Measurements from ENCODE around the gene STARD3NL. TPM values are rescaled to one million over a fixed set of nuclear protein-coding genes. Genes with fewer than 3 reads are reported as not detected.

The STARD3NL gene
- total RNA-seq, 1 experiment from 2014 or later = 37.4 TPM

DNA sequence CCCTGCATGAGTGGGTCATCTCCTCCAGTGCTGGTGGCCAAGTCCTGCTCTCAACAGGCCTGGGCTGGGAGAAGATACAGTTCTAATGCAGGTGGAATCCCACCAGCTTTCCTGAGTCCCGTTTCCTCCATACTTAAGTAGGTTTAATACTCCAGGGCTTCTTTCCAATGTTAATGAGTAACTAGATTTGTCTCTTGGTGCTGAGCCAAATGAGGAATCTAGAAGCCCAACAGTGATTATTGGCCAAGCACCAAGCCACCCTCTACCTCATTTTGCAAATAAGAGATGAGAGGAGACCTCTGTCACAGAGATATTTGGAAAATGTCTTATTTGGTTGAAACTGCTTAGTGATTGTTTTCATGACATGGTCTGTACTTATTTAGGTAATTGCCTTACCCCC is 37.1 kb downstream of the STARD3NL start:
- TF ChIP-seq EZH2 (IDR thresholded peaks at IDR 0.05; ENCODE audit: low read length, unreplicated experiment) = no peak
- TF ChIP-seq CTCF (conservative IDR thresholded peaks at IDR 0.05; ENCODE audit: low read depth, low read length) = no peak
- TF ChIP-seq EZH2phosphoT487 (IDR thresholded peaks at IDR 0.05; ENCODE audit: borderline replicate concordance, low read length) = no peak
- H3K4me2 ChIP-seq (ENCODE audit: low read length) = no peak overlapping the region
- H3K4me1 ChIP-seq (ENCODE audit: insufficient read depth, low read length) = no peaks in the 10 kb centered on the region
- H3F3A ChIP-seq (ENCODE audit: low read length, unreplicated experiment) = no peaks in the 10 kb centered on the region
- ATAC-seq = no peak
- DNase-seq = no peak
- POLR2A ChIA-PET (ENCODE audit: unreplicated experiment) = no interaction called here
- intact Hi-C loops (cut with micrococcal nuclease) = no loop called here
- no peaks in the 10 kb centered on the region for H4K20me1 ChIP-seq (ENCODE audit: low read length)
- H3K9me3 ChIP-seq (ENCODE audit: low read length) = no peaks in the 10 kb centered on the region
- no peak overlapping the region for H3K27ac ChIP-seq (ENCODE audit: low read length)
- H3K36me3 ChIP-seq (ENCODE audit: low read depth, low read length) = peaks cover 6% of the 10 kb centered on the region; the same call in 1 of the 2 replicates
- no peaks in the 10 kb centered on the region for H3K79me2 ChIP-seq (ENCODE audit: low read length)
- no peak overlapping the region for H3K4me3 ChIP-seq (ENCODE audit: low read length)
- no TSS peak for BruUV-seq (replicated peaks)
- no peaks in the 10 kb centered on the region for H3K27me3 ChIP-seq (ENCODE audit: low read length)
- CTCF ChIA-PET = interaction anchor here (0.8 to 1.5 kb wide), 6 partner anchors 18 to 314 kb away, joined by 4 to 8 read pairs (median 4); partner anchors contain the start of gene SFRP4
- H3K9me2 ChIP-seq (replicated peaks; ENCODE audit: low read length) = no peaks in the 10 kb centered on the region
- H2AFZ ChIP-seq (ENCODE audit: low read length) = no peak overlapping the region
- H3K9ac ChIP-seq (ENCODE audit: low read length) = no peak overlapping the region

DNA sequence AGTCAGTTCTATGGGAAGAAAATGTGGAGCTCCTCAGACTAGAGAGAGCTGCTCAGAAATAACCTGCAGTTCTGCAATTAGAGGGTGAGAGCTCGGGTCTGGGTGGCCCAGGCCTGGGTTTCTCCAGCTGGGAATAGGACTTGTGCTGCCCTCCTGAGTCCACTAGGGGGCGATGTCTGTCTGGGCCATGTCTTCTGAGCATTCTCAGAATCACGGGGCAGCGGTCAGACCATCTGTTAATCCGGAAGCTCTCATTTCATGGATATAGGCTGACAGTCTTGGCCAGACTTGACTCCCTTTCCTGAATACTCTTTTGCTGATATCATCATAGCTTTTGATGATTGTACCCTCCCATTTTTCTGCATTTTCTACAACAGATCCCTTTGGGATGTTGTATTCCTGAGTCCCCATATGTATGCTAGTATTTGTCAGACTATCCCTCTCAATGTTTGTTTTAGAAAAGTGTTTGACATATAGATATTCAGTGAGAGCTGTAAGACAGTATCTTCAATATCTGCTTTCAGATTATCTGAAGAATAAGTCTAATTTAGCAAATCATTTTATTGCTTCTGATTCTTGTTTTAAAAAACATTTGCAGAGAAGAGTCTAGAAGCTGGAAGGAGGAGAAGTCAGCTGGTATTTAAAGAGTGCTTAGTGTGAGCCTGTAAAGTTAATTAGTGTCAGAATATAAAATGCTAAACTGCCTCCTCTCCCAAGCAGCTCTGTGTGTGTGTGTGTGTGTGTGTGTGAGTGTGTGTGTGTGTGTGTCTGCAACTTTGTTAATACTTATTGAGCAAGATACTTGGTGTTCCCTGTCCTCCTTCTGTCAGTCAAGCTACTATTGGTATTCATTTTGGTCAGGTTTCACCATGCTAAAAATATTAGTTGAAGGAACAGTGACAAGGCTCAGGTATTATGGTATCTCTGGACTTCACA is 38.0 kb downstream of the STARD3NL start:
- ATAC-seq = peak; percentile 96
- ChIA-PET CTCF (interaction anchor here (0.6 to 1.5 kb wide), 7 partner anchors 19 to 314 kb away, joined by 3 to 8 read pairs (median 4); partner anchors contain the start of gene SFRP4), POLR2A (ENCODE audit: unreplicated experiment) (no interaction called here)
- TF ChIP-seq EZH2phosphoT487 (IDR thresholded peaks at IDR 0.05; ENCODE audit: borderline replicate concordance, low read length) (no peak), CTCF (conservative IDR thresholded peaks at IDR 0.05; ENCODE audit: low read depth, low read length) (peak; percentile 91), EZH2 (IDR thresholded peaks at IDR 0.05; ENCODE audit: low read length, unreplicated experiment) (no peak)
- Histone ChIP-seq H3K4me1 (ENCODE audit: insufficient read depth, low read length) (no peaks in the 10 kb centered on the region), H3K9me2 (replicated peaks; ENCODE audit: low read length) (no peaks in the 10 kb centered on the region), H3K27ac (ENCODE audit: low read length) (no peak overlapping the region), H2AFZ (ENCODE audit: low read length) (no peak overlapping the region), H3K4me3 (ENCODE audit: low read length) (no peak overlapping the region), H3K36me3 (ENCODE audit: low read depth, low read length) (peaks cover 6% of the 10 kb centered on the region; the same call in 1 of the 2 replicates), H3K27me3 (ENCODE audit: low read length) (no peaks in the 10 kb centered on the region), H3K9ac (ENCODE audit: low read length) (no peak overlapping the region), H3K9me3 (ENCODE audit: low read length) (no peaks in the 10 kb centered on the region), H3K79me2 (ENCODE audit: low read length) (no peaks in the 10 kb centered on the region), H4K20me1 (ENCODE audit: low read length) (no peaks in the 10 kb centered on the region), H3K4me2 (ENCODE audit: low read length) (no peak overlapping the region), H3F3A (ENCODE audit: low read length, unreplicated experiment) (no peaks in the 10 kb centered on the region)
- intact Hi-C loops (cut with micrococcal nuclease) = no loop called here
- no TSS peak for BruUV-seq (replicated peaks)
- DNase-seq = peak; percentile 68

GRCh38 chr7:38217672-38218071 is 39.6 kb downstream of the STARD3NL start:
- BruUV-seq (replicated peaks) = no TSS peak
- H3K79me2 ChIP-seq (ENCODE audit: low read length) = no peaks in the 10 kb centered on the region
- H3F3A ChIP-seq (ENCODE audit: low read length, unreplicated experiment) = no peaks in the 10 kb centered on the region
- no peaks in the 10 kb centered on the region for H3K27me3 ChIP-seq (ENCODE audit: low read length)
- H3K4me2 ChIP-seq (ENCODE audit: low read length) = no peak overlapping the region
- ChIA-PET CTCF (no interaction called here), POLR2A (ENCODE audit: unreplicated experiment) (interaction anchor here (0.6 kb wide), 1 partner anchor 121 kb away, joined by 10 read pairs; no protein-coding TSS in a partner anchor)
- intact Hi-C loops (cut with micrococcal nuclease) = no loop called here
- TF ChIP-seq EZH2 (IDR thresholded peaks at IDR 0.05; ENCODE audit: low read length, unreplicated experiment) (no peak), EZH2phosphoT487 (IDR thresholded peaks at IDR 0.05; ENCODE audit: borderline replicate concordance, low read length) (no peak)
- H2AFZ ChIP-seq (ENCODE audit: low read length) = no peak overlapping the region
- no peaks in the 10 kb centered on the region for H3K4me1 ChIP-seq (ENCODE audit: insufficient read depth, low read length)
- DNase-seq (no peak), ATAC-seq (no peak)
- H3K9me2 ChIP-seq (replicated peaks; ENCODE audit: low read length) = no peaks in the 10 kb centered on the region
- peaks cover 6% of the 10 kb centered on the region; the same call in 1 of the 2 replicates for H3K36me3 ChIP-seq (ENCODE audit: low read depth, low read length)
- no peak overlapping the region for H3K27ac ChIP-seq (ENCODE audit: low read length)
- no peak overlapping the region for H3K4me3 ChIP-seq (ENCODE audit: low read length)
- H4K20me1 ChIP-seq (ENCODE audit: low read length) = no peaks in the 10 kb centered on the region
- no peaks in the 10 kb centered on the region for H3K9me3 ChIP-seq (ENCODE audit: low read length)
- H3K9ac ChIP-seq (ENCODE audit: low read length) = no peak overlapping the region
